Measurements from ENCODE around the gene ATF6B.

Gene ATF6B

GRCh38 chr6:32129297-32130088 is 1.4 kb upstream of the ATF6B start:
- no peak for DNase-seq

- no peak for DNase-seq
Measured at GRCh38 chr6:32128751-32129296, 778 bp upstream of the ATF6B start.

GRCh38 chr6:32127409-32127716 is 683 bp downstream of the ATF6B start:
- no peak for DNase-seq

- DNase-seq = no peak
Measured at GRCh38 chr6:32126880-32127279, 1.2 kb downstream of the ATF6B start.

GRCh38 chr6:32123681-32124080 is 4.4 kb downstream of the ATF6B start:
- no peak for DNase-seq

GRCh38 chr6:32120573-32121059 is 7.4 kb downstream of the ATF6B start:
- no peak for DNase-seq

- DNase-seq = peak; percentile 79
Measured at GRCh38 chr6:32118782-32119628, 9.0 kb downstream of the ATF6B start.

- no peak for DNase-seq
Measured at GRCh38 chr6:32117461-32117860, 10.6 kb downstream of the ATF6B start.

GRCh38 chr6:32116674-32117073 is 11.4 kb downstream of the ATF6B start:
- no peak for DNase-seq

- DNase-seq = no peak
Measured at GRCh38 chr6:32115623-32116022, 12.4 kb downstream of the ATF6B start.

GRCh38 chr6:32114796-32115195 is 13.2 kb downstream of the ATF6B start:
- DNase-seq = peak; percentile 69

- peak; percentile 81 for DNase-seq
Measured at GRCh38 chr6:32113386-32114352, 14.4 kb downstream of the ATF6B start.

GRCh38 chr6:32112431-32112980 is 15.5 kb downstream of the ATF6B start:
- no peak for DNase-seq

- no peak for DNase-seq
Measured at GRCh38 chr6:32111424-32112066, 16.5 kb downstream of the ATF6B start.

- DNase-seq = no peak
Measured at GRCh38 chr6:32110632-32111031, 17.4 kb downstream of the ATF6B start.

- DNase-seq = no peak
Measured at GRCh38 chr6:32109765-32110160, 18.3 kb downstream of the ATF6B start.

- DNase-seq = no peak
Measured at GRCh38 chr6:32109114-32109764, 18.8 kb downstream of the ATF6B start, which contains the start of gene TNXB. TSS of gene TNXB (minus strand) at chr6:32109338. CDS start at chr6:32098198, 11,140 bp downstream.

- DNase-seq = no peak
Measured at GRCh38 chr6:32108727-32109113, 19.3 kb downstream of the ATF6B start.

GRCh38 chr6:32108094-32108627 is 19.9 kb downstream of the ATF6B start:
- no peak for DNase-seq

- DNase-seq = no peak
Measured at GRCh38 chr6:32107406-32107805, 20.6 kb downstream of the ATF6B start.

GRCh38 chr6:32105433-32105832 is 22.6 kb downstream of the ATF6B start:
- DNase-seq = no peak

All from fibroblast of upper back skin (primary cell).